ENCODE data around the gene ABI3BP. TPM values are rescaled to one million over a fixed set of nuclear protein-coding genes. Genes with fewer than 3 reads are reported as not detected.

ABI3BP gene
- total RNA-seq, 2 donors from 2014 or later: 46.8 to 185 TPM

DNA sequence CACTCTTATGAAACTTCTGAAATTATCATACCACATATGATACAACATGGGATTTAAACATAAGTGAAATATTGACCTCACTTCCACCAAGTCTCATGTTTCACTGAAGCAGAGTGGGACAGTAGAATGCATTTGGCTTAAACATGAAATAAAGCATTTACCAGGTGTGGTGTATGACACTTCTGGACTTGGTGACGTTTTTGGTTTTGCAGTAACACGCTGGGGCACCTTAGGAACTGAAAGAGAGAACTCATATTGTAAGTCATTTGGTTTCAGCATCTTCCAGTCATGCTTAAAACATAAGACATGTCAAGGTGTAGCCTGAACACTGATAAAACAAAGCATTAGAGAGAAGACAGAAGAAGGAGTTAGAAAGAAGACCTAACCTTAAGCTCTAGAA, 188.6 kb downstream of the ABI3BP start:
- Histone ChIP-seq H3K4me1 (ENCODE audit: control insufficient read depth in 1 of 2, low read depth in 2 of 2) (no peaks in the 10 kb centered on the region), H3K4me3 (no peak overlapping the region), H3K27ac (no peak overlapping the region), H3K9me3 (no peaks in the 10 kb centered on the region), H3K27me3 (replicated peaks; ENCODE audit: insufficient read depth) (no peaks in the 10 kb centered on the region), H3K36me3 (no peaks in the 10 kb centered on the region)
- ATAC-seq (ENCODE audit: insufficient number of reproducible peaks, low FRiP score, low read depth) (no peak), DNase-seq (ENCODE audit: low spot score) (no peak)
- TF ChIP-seq, protein P1, sequence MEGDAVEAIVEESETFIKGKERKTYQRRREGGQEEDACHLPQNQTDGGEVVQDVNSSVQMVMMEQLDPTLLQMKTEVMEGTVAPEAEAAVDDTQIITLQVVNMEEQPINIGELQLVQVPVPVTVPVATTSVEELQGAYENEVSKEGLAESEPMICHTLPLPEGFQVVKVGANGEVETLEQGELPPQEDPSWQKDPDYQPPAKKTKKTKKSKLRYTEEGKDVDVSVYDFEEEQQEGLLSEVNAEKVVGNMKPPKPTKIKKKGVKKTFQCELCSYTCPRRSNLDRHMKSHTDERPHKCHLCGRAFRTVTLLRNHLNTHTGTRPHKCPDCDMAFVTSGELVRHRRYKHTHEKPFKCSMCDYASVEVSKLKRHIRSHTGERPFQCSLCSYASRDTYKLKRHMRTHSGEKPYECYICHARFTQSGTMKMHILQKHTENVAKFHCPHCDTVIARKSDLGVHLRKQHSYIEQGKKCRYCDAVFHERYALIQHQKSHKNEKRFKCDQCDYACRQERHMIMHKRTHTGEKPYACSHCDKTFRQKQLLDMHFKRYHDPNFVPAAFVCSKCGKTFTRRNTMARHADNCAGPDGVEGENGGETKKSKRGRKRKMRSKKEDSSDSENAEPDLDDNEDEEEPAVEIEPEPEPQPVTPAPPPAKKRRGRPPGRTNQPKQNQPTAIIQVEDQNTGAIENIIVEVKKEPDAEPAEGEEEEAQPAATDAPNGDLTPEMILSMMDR (IDR thresholded peaks at IDR 0.05): no peak

DNA sequence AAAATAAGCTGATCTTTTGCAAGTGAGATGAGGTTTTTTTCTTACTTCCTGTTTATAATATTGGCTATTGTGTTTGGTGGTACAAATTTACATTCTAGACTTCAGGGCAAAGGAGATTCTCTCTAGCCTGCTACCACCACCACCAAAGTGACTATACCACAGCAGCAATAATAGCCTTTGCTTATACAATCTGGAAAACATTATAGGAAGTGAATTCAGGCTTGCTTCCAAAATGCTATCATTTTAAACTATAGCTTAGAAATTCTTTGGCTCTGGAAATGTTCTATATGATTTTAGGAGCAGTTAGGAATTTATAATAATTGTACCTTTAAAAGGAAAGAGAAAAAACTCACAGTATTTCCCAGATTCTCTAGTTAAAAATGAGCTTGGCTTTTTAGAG, 189.5 kb downstream of the ABI3BP start:
- DNase-seq (ENCODE audit: low spot score) (no peak), ATAC-seq (ENCODE audit: insufficient number of reproducible peaks, low FRiP score, low read depth) (no peak)
- H3K27me3 ChIP-seq (replicated peaks; ENCODE audit: insufficient read depth): no peaks in the 10 kb centered on the region
- H3K4me1 ChIP-seq (ENCODE audit: control insufficient read depth in 1 of 2, low read depth in 2 of 2): no peaks in the 10 kb centered on the region
- TF ChIP-seq, protein P1 (IDR thresholded peaks at IDR 0.05): no peak
- H3K27ac ChIP-seq: no peak overlapping the region
- H3K36me3 ChIP-seq: no peaks in the 10 kb centered on the region
- no peak overlapping the region for H3K4me3 ChIP-seq
- no peaks in the 10 kb centered on the region for H3K9me3 ChIP-seq

DNA sequence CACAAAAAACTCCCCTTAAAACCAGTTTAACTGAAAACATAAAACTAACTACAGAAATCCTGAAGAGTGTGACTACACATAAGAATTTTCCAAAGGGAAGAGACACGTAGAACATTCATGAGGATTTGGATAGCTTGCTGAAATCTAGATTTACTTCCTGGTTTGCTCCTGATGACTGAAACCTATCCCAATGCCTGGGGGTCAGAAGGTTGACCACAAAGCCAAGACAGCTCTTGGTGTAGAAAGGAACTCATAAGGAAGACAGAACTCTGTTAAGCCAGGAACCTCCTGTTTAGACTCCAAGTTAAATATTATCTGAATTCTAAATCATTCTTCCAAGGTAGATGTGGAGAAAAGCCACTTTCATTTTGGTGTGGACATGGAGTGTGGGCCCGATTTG, 191.1 kb downstream of the ABI3BP start:
- ATAC-seq (ENCODE audit: insufficient number of reproducible peaks, low FRiP score, low read depth) (no peak), DNase-seq (ENCODE audit: low spot score) (no peak)
- H3K36me3 ChIP-seq: no peaks in the 10 kb centered on the region
- H3K4me1 ChIP-seq (ENCODE audit: control insufficient read depth in 1 of 2, low read depth in 2 of 2): no peaks in the 10 kb centered on the region
- no peak overlapping the region for H3K4me3 ChIP-seq
- no peaks in the 10 kb centered on the region for H3K27me3 ChIP-seq (replicated peaks; ENCODE audit: insufficient read depth)
- H3K9me3 ChIP-seq: no peaks in the 10 kb centered on the region
- TF ChIP-seq, protein P1 (IDR thresholded peaks at IDR 0.05): no peak
- H3K27ac ChIP-seq: no peak overlapping the region

DNA sequence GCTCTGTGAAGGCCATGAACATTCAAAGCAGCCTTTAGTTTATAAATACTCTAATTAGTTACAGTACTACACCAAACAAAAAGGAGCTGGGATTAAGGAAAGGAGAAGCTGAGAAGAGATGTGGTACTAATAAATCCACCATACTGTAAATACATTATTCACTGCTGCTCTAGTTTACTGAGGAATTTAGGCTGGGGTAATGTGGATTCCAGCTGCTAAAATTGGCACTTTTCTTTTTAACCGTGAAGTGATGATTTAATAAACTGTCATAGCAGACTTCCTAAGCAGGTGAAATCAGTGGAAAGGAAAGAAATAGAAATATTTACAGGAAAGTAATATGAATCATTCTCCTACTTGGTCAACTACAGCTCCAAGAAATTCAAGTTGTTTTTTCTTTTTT, 195.2 kb downstream of the ABI3BP start:
- TF ChIP-seq, protein P1 (IDR thresholded peaks at IDR 0.05): no peak
- no peaks in the 10 kb centered on the region for H3K9me3 ChIP-seq
- no peaks in the 10 kb centered on the region for H3K27me3 ChIP-seq (replicated peaks; ENCODE audit: insufficient read depth)
- ATAC-seq (ENCODE audit: insufficient number of reproducible peaks, low FRiP score, low read depth) (no peak), DNase-seq (ENCODE audit: low spot score) (no peak)
- H3K4me3 ChIP-seq: no peak overlapping the region
- H3K36me3 ChIP-seq: no peaks in the 10 kb centered on the region
- no peaks in the 10 kb centered on the region for H3K4me1 ChIP-seq (ENCODE audit: control insufficient read depth in 1 of 2, low read depth in 2 of 2)
- H3K27ac ChIP-seq: no peak overlapping the region

DNA sequence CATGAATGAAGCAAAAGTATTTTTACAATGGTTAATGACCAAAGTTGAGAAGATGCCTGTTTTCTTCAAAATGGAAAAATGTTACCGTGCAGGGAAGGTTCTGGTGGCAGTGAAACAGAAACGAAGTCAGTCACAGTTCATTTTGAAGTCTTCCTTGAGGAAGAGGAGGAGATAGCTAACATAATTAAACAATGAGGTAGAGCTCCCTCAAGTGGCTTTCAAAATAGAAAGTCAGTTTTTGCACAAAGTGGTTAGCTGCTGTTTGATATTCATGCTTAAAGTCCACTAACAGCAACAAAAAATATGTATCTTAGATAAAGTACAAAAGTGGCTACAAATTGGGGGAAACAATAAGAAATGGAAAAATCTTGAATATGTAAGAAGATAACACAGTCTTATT, 196.7 kb downstream of the ABI3BP start:
- Histone ChIP-seq H3K27ac (no peak overlapping the region), H3K4me1 (ENCODE audit: control insufficient read depth in 1 of 2, low read depth in 2 of 2) (no peaks in the 10 kb centered on the region), H3K27me3 (replicated peaks; ENCODE audit: insufficient read depth) (no peaks in the 10 kb centered on the region), H3K9me3 (no peaks in the 10 kb centered on the region), H3K36me3 (no peaks in the 10 kb centered on the region), H3K4me3 (no peak overlapping the region)
- TF ChIP-seq, protein P1 (IDR thresholded peaks at IDR 0.05): peak; percentile 14
- no peak for DNase-seq (ENCODE audit: low spot score)
- no peak for ATAC-seq (ENCODE audit: insufficient number of reproducible peaks, low FRiP score, low read depth)
